Uterus (tissue), 4 donors: ENCODE results near the gene SELENOK. TPM values are rescaled to one million over a fixed set of nuclear protein-coding genes. Genes with fewer than 3 reads are reported as not detected.

Experiments used
- DNase-seq, 2 donors: peaks; one replicate each; pipeline ENCODE4 v3.0.0-alpha.2; 2019 to 2020
- H3K27ac ChIP-seq, 2 donors: fragments of 200-600 bp; sonication (generic); 1 replicate in 1 of 2; 2 replicates in 1 of 2; pipeline ENCODE4 v1.5.1; 2016 to 2018
- H3K27me3 ChIP-seq, 2 donors: fragments of 200-600 bp; sonication (generic); one replicate each; pipeline ENCODE4 v1.5.1; 2018 to 2019; ENCODE audit warnings: control low read depth in 1 of 2
- H3K36me3 ChIP-seq, 2 donors: fragments of 200-600 bp; sonication (generic); one replicate each; pipeline ENCODE4 v1.5.1; 2019; ENCODE audit warnings: control low read depth in 1 of 2
- H3K4me1 ChIP-seq, 2 donors: fragments of 200-600 bp; sonication (generic); one replicate each; pipeline ENCODE4 v1.5.1; 2018 to 2019; ENCODE audit warnings: control low read depth in 1 of 2
- H3K4me3 ChIP-seq, 2 donors: fragments of 200-600 bp; sonication (generic); 1 replicate in 1 of 2; 2 replicates in 1 of 2; pipeline ENCODE4 v1.5.1; 2018 to 2019; ENCODE audit warnings: mild to moderate bottlenecking in 1 of 2
- H3K9me3 ChIP-seq, 2 donors: fragments of 200-600 bp; sonication (generic); one replicate each; pipeline ENCODE4 v1.5.1; 2019; ENCODE audit warnings: control low read depth in 1 of 2
- POLR2A ChIP-seq, 2 donors: fragments of 450-650 bp; IDR thresholded peaks; one replicate each; pipeline ENCODE4 v1.6.1; 2016; ENCODE audit warnings: antibody characterized with exemption in 2 of 2, mild to moderate bottlenecking in 1 of 2, moderate library complexity in 1 of 2
- intact Hi-C: fragments of 100-400 bp; cut with DNase I; formaldehyde crosslinking; loops from one replicate; pipeline ENCODE4 v1.15.1; 2023; ENCODE audit warnings: low total_unique reads
- total RNA-seq, 4 donors: library from RNA; depleted of rRNA in 3 of 4; stranded (reverse); fragments of >200 nt in 3 of 4; gene quantifications; one replicate each; pipeline versions ENCODE4 v1.1.0 to v1.2.4, GENCODE V29; 2014 to 2023
- TF ChIP-seq, protein P1 (sequence below), 4 experiments: fragments of 200-600 bp in 2 of 4; fragments of 450-650 bp in 2 of 4; sonication (generic) in 2 of 4; IDR thresholded peaks; one replicate each; pipeline ENCODE4 v1.5.1; 2016 to 2019; ENCODE audit warnings: antibody characterized with exemption in 4 of 4, mild to moderate bottlenecking in 2 of 4, moderate library complexity in 1 of 4
- donor health status: DM: yes; HTN: yes; CAD: no.

The SELENOK gene
- total RNA-seq, 4 donors from 2014 or later: 15.3 to 132 (median 54.0) TPM

GRCh38 chr3:53919741-53920140 is 28.1 kb upstream of the SELENOK start:
- Histone ChIP-seq H3K27ac (no peak overlapping the region), H3K27me3 (no peaks in the 10 kb centered on the region), H3K4me3 (no peak overlapping the region), H3K36me3 (no peaks in the 10 kb centered on the region), H3K9me3 (no peaks in the 10 kb centered on the region), H3K4me1 (no peaks in the 10 kb centered on the region)
- TF ChIP-seq POLR2A (IDR thresholded peaks at IDR 0.05): no peak
- TF ChIP-seq, protein P1, sequence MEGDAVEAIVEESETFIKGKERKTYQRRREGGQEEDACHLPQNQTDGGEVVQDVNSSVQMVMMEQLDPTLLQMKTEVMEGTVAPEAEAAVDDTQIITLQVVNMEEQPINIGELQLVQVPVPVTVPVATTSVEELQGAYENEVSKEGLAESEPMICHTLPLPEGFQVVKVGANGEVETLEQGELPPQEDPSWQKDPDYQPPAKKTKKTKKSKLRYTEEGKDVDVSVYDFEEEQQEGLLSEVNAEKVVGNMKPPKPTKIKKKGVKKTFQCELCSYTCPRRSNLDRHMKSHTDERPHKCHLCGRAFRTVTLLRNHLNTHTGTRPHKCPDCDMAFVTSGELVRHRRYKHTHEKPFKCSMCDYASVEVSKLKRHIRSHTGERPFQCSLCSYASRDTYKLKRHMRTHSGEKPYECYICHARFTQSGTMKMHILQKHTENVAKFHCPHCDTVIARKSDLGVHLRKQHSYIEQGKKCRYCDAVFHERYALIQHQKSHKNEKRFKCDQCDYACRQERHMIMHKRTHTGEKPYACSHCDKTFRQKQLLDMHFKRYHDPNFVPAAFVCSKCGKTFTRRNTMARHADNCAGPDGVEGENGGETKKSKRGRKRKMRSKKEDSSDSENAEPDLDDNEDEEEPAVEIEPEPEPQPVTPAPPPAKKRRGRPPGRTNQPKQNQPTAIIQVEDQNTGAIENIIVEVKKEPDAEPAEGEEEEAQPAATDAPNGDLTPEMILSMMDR (IDR thresholded peaks at IDR 0.05): no peak
- no peak for DNase-seq
- intact Hi-C loops: no loop called here

GRCh38 chr3:53913401-53913800 is 21.7 kb upstream of the SELENOK start:
- DNase-seq: no peak
- TF ChIP-seq POLR2A (IDR thresholded peaks at IDR 0.05): no peak
- TF ChIP-seq, protein P1 (IDR thresholded peaks at IDR 0.05): no peak
- Histone ChIP-seq H3K4me3 (no peak overlapping the region), H3K4me1 (no peaks in the 10 kb centered on the region), H3K36me3 (no peaks in the 10 kb centered on the region), H3K27ac (no peak overlapping the region), H3K27me3 (no peaks in the 10 kb centered on the region), H3K9me3 (no peaks in the 10 kb centered on the region)
- intact Hi-C loops: no loop called here

DNA sequence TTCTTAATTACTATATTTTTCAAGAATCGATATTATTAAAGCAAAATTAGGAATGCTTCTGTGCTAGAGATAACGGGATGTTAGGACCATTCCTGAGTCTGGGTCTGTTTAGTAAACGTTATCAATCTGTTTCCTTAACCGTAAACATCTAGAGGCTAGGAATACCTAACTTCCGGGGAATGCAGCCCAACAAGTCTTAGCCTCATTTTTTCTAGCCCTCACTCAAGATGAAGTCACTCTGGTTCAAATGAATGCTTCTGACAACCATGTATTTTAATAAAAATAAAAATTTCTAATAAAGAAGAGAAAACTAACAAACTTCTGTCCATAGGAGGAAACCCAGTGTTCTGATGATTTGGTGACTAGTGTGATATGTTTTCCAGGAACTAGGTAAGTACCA is 11.1 kb upstream of the SELENOK start:
- no peak overlapping the region for H3K4me3 ChIP-seq
- H3K36me3 ChIP-seq: no peaks in the 10 kb centered on the region
- H3K9me3 ChIP-seq: no peaks in the 10 kb centered on the region
- DNase-seq: no peak
- H3K4me1 ChIP-seq: no peaks in the 10 kb centered on the region
- intact Hi-C loops: no loop called here
- no peak overlapping the region for H3K27ac ChIP-seq
- TF ChIP-seq, protein P1 (IDR thresholded peaks at IDR 0.05): no peak
- no peak for TF ChIP-seq POLR2A (IDR thresholded peaks at IDR 0.05)
- peaks cover 0 to 8% of the 10 kb centered on the region in 2 donors for H3K27me3 ChIP-seq

DNA sequence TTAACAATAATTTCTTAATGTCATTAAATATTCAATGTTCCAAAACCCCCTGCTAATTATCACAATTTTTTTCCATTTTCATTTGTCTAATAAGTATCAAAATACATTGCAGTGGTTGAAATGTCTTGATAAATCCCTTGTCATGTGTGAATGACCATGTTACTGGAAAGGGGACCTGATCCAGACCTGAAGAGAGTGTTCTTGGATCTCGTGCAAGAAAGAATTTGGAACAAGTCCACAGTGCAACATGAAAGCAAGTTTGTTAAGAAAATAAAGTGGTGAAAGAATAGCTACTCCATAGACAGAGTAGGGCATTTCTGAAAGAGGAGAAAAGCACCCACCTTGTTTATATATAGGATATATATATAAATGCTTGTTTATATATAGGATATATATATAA is 10.4 kb upstream of the SELENOK start:
- H3K4me3 ChIP-seq: no peak overlapping the region
- intact Hi-C loops: no loop called here
- H3K27me3 ChIP-seq: peaks cover 0 to 12% of the 10 kb centered on the region in 2 donors
- no peaks in the 10 kb centered on the region for H3K36me3 ChIP-seq
- H3K9me3 ChIP-seq: no peaks in the 10 kb centered on the region
- TF ChIP-seq, protein P1 (IDR thresholded peaks at IDR 0.05): no peak
- no peak for TF ChIP-seq POLR2A (IDR thresholded peaks at IDR 0.05)
- no peaks in the 10 kb centered on the region for H3K4me1 ChIP-seq
- no peak overlapping the region for H3K27ac ChIP-seq
- no peak for DNase-seq

GRCh38 chr3:53900666-53901331 is 9.1 kb upstream of the SELENOK start:
- Histone ChIP-seq H3K9me3 (no peaks in the 10 kb centered on the region), H3K27ac (no peak overlapping the region), H3K4me3 (no peak overlapping the region), H3K4me1 (no peaks in the 10 kb centered on the region), H3K27me3 (peaks cover 0 to 12% of the 10 kb centered on the region in 2 donors), H3K36me3 (no peaks in the 10 kb centered on the region)
- TF ChIP-seq, protein P1 (IDR thresholded peaks at IDR 0.05): no peak
- no peak for TF ChIP-seq POLR2A (IDR thresholded peaks at IDR 0.05)
- intact Hi-C loops: no loop called here
- no peak for DNase-seq
